ENCODE results near the gene GTF3C1. TPM values are rescaled to one million over a fixed set of nuclear protein-coding genes. Genes with fewer than 3 reads are reported as not detected.

Gene GTF3C1
- total and polyA plus RNA-seq, 8 donors, result 61.5 to 111 (median 97.7) TPM

GRCh38 chr16:27430923-27431484 is 118.7 kb downstream of the GTF3C1 start:
- Histone ChIP-seq H3K4me3 (no peak overlapping the region), H3K4me1 (peaks cover 0 to 17% of the 10 kb centered on the region in 2 donors), H3K9me3 (no peaks in the 10 kb centered on the region), H3K27me3 (peaks cover 0 to 33% of the 10 kb centered on the region in 2 donors), H3K36me3 (no peaks in the 10 kb centered on the region), H3K27ac (no peak overlapping the region)
- intact Hi-C loops (cut with DNase I), result loop anchor here in 1 of 2 donors (10.0 kb wide), 1 partner anchor 56 kb away; no protein-coding TSS in a partner anchor
- TF ChIP-seq CTCF (IDR thresholded peaks at IDR 0.05), result no peak
- DNase-seq (no peak), ATAC-seq (peak; percentile 26)

GRCh38 chr16:27430512-27430911 is 119.2 kb downstream of the GTF3C1 start:
- TF ChIP-seq CTCF (IDR thresholded peaks at IDR 0.05), result no peak
- intact Hi-C loops (cut with DNase I), result loop anchor here in 1 of 2 donors (10.0 kb wide), 1 partner anchor 56 kb away; no protein-coding TSS in a partner anchor
- ATAC-seq, result no peak

GRCh38 chr16:27429981-27430441 is 119.7 kb downstream of the GTF3C1 start:
- no peak for DNase-seq
- intact Hi-C loops (cut with DNase I), result loop anchor here in 1 of 2 donors (10.0 kb wide), 1 partner anchor 55 kb away; no protein-coding TSS in a partner anchor

More at GRCh38 chr16:27430512-27430911, 119.2 kb downstream of the GTF3C1 start:
- Histone ChIP-seq H3K4me1 (peaks cover 0 to 17% of the 10 kb centered on the region in 2 donors), H3K9me3 (no peaks in the 10 kb centered on the region), H3K27me3 (peaks cover 0 to 33% of the 10 kb centered on the region in 2 donors), H3K36me3 (no peaks in the 10 kb centered on the region), H3K27ac (no peak overlapping the region), H3K4me3 (no peak overlapping the region)
- no peak for DNase-seq

GRCh38 chr16:27429330-27429871 is 120.3 kb downstream of the GTF3C1 start:
- Histone ChIP-seq H3K4me3 (no peak overlapping the region), H3K27ac (no peak overlapping the region), H3K36me3 (no peaks in the 10 kb centered on the region), H3K4me1 (peaks cover 0 to 17% of the 10 kb centered on the region in 2 donors), H3K9me3 (no peaks in the 10 kb centered on the region), H3K27me3 (peaks cover 0 to 33% of the 10 kb centered on the region in 2 donors)
- no peak for DNase-seq
- TF ChIP-seq CTCF (IDR thresholded peaks at IDR 0.05), result no peak
- intact Hi-C loops (cut with DNase I), result no loop called here
- no peak for ATAC-seq

More at GRCh38 chr16:27429981-27430441, 119.7 kb downstream of the GTF3C1 start:
- H3K27me3 ChIP-seq, result peaks cover 0 to 33% of the 10 kb centered on the region in 2 donors
- H3K4me3 ChIP-seq, result no peak overlapping the region
- no peaks in the 10 kb centered on the region for H3K9me3 ChIP-seq
- TF ChIP-seq CTCF (IDR thresholded peaks at IDR 0.05), result no peak
- no peaks in the 10 kb centered on the region for H3K36me3 ChIP-seq
- peaks cover 0 to 17% of the 10 kb centered on the region in 2 donors for H3K4me1 ChIP-seq
- no peak for ATAC-seq
- no peak overlapping the region for H3K27ac ChIP-seq

GRCh38 chr16:27428026-27428785 is 121.5 kb downstream of the GTF3C1 start:
- DNase-seq (no peak), ATAC-seq (no peak)
- Histone ChIP-seq H3K9me3 (peaks cover 0 to 3% of the 10 kb centered on the region in 2 donors), H3K4me3 (no peak overlapping the region), H3K4me1 (peaks cover 0 to 17% of the 10 kb centered on the region in 2 donors), H3K27ac (no peak overlapping the region), H3K36me3 (no peaks in the 10 kb centered on the region), H3K27me3 (peaks cover 0 to 33% of the 10 kb centered on the region in 2 donors)
- intact Hi-C loops (cut with DNase I), result no loop called here
- no peak for TF ChIP-seq CTCF (IDR thresholded peaks at IDR 0.05)
